GM11168 (cell line): ENCODE data around the gene TFAP2A.

Experiments
- in situ Hi-C: fragments of 300-500 bp; cut with MboI; formaldehyde crosslinking; loops from one replicate; pipeline ENCODE4 v1.12.0; 2022; ENCODE audit warnings: low sequenced_read_pairs; ENCODE audit not compliant: unreplicated experiment

The TFAP2A gene

DNA sequence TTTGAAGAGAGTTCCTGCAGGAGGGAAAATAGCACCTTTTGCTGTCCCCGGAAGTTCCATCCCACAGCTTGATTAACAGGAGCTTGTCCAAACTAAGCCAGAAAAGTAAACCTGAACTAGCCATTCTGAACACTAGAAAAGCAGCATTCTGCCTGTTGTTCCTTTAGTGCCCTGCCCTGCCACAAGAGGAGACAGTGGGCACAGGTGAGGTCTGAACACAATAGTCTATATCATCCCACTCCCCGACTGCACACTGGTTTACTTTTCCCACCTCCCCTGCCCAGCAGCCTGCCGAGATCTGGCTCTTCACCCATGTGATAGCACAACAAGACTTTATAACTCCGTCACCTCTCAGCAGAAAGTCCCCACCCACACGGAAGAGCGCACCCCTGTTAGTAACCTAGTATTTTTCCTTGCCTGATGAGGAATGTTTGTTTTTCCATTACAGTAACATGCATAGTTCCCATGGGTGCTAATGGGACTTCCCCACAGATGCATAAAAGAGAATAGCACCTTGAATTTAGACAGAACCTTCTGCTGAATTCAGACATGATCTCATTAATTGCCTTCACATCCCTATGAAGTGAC lies 59.7 kb downstream of the TFAP2A start:
- in situ Hi-C loops, result no loop called here

DNA sequence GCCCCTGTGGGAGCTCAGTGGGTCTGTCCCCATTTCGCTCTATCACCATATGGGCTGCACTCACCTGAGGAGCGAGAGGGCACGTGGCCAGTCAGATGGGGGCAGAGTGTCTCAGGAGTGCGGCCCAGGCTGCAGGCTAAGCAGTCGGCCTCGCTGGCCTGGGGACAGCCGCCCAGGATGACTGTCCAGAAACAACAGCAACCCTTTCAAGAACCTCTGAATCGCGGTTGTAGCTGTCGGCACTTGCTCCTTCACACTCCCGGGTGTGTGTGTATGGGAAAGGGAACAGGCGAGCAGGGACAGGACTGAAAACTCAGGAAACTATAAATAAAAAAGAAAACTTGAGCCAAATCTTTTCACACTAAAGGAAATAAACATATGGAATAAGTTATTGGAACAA lies 63.1 kb downstream of the TFAP2A start:
- in situ Hi-C loops, result no loop called here

DNA sequence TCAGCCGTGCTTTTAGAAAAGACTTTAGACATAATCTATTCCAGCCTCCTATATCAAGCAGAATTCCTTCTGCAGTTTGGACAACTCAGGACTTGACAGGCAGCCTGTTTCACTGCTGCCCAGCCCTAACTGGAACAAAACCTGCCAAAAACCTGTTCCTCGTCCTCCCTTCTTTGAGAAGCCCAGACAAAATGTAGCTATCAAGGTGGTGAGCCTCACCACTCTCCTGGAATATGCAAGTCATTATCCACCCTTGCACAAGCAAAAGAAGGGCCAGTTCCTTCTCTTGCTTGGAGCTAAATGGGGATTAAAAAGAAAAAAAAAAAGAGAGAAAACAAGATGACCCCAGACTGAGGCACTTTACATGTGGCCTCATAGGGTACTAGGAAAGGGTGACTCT lies 64.2 kb downstream of the TFAP2A start:
- in situ Hi-C loops, result no loop called here

DNA sequence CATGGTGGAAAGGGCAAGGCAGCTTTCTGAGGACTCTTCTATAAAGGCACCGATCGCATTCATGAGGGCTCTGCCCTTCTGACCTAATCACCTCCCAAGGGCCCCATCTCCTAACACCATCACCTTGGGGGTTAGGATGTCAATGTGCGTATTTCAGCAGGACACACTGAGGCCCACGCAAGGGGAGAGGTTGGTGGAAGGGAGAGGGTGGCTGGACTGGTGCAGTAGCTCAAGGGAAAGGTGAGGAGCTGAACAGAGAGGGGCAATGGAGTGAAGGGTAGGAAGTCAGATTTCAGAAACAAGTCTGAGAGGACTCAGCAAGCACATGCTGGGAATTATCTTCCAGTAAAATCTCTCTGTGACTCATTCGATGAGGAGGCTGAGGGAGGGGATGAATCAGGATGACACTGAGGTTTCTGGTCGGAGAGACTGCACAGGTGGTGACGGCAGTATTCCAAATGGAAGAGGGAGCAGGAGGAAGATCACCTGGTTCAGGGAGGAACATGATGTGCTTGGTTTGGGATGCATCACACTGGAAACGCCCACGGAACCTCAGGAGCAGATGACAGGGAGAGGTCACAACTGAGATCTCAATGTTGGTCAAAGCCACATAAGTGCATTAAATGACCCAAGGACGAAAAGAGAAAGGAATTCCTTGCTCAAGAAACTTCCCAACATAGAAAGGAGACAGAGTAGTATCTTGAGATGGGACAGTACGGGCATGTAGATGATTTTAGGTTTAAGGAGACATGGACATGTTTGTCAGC lies 67.1 kb downstream of the TFAP2A start:
- in situ Hi-C loops, result no loop called here
